ACC112 (cell line): ENCODE measurements around the gene BRMS1.

Experiments used
- H2AFZ ChIP-seq: fragments of 200-600 bp; sonication (generic); one replicate; pipeline ENCODE4 v1.6.0; 2017; ENCODE audit warnings: antibody characterized with exemption, low read length; ENCODE audit not compliant: unreplicated experiment
- H3K27ac ChIP-seq: fragments of 200-600 bp; sonication (generic); 2 replicates; pipeline ENCODE4 v1.5.1; 2014; ENCODE audit warnings: low read depth, mild to moderate bottlenecking, antibody characterized with exemption, low read length, moderate library complexity
- H3K27me3 ChIP-seq: fragments of 200-600 bp; sonication (generic); 2 replicates; pipeline ENCODE4 v1.6.1; 2014; ENCODE audit warnings: mild to moderate bottlenecking, antibody characterized with exemption, low read length, moderate library complexity, mixed read lengths; ENCODE audit not compliant: insufficient read depth
- H3K36me3 ChIP-seq: fragments of 200-600 bp; sonication (generic); 2 replicates; pipeline ENCODE4 v1.6.1; 2016; ENCODE audit warnings: mild to moderate bottlenecking, antibody characterized with exemption, low read length, moderate library complexity, mixed read lengths; ENCODE audit not compliant: insufficient read depth
- H3K4me1 ChIP-seq: fragments of 200-600 bp; sonication (generic); one replicate; pipeline ENCODE4 v1.6.1; 2016; ENCODE audit warnings: low read length, mixed read lengths; ENCODE audit not compliant: insufficient read depth, unreplicated experiment, control insufficient read depth
- H3K4me3 ChIP-seq: fragments of 200-600 bp; sonication (generic); 2 replicates; pipeline ENCODE4 v1.5.1; 2014; ENCODE audit warnings: mild to moderate bottlenecking, low read depth, low read length
- H3K79me2 ChIP-seq: fragments of 200-600 bp; sonication (generic); one replicate; pipeline ENCODE4 v1.6.0; 2016; ENCODE audit warnings: low read length; ENCODE audit not compliant: control insufficient read depth, unreplicated experiment, insufficient read depth

Gene BRMS1

DNA sequence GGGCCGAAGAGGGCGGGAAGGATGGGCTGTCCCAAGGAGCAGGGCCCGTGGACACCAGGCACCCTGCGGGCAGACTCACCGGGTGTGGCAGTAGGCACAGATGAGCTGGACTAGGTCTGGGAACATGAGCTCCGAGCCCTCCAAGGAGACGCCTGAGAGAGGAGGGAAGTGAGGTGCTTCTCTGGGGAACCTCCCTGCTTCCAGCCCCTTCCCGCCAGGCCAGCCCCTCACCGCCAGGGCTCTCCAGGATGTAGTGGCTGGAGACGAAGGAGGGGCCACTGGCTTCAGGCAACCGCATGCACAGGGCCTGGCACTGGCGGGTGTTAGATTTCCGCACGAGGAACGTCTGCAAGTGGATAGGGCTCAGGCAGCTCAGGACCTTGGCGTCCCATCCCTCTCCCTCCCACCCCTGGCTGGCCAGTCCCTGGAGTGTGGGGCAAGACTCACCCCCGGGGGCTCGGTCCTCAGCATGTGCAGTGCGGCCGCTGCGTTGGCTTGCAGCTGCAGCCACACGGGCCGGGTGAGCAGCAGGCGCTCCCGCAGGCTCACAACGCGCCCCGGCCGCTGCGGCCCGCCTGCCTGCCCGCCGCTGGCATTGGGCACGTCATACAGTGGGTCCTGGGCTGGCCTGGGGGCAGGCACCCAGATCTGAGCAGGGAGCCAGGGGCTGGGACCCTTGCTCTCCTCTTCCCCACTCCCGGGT is 9.2 kb downstream of the BRMS1 start:
- H3K79me2 ChIP-seq, result peaks cover 31% of the 10 kb centered on the region
- no peaks in the 10 kb centered on the region for H3K27me3 ChIP-seq
- H3K36me3 ChIP-seq, result peaks cover 8% of the 10 kb centered on the region; the same call in 1 of the 2 replicates
- peaks cover 31% of the 10 kb centered on the region for H3K4me1 ChIP-seq
- H3K27ac ChIP-seq, result peak overlapping the region; percentile 99
- H2AFZ ChIP-seq, result no peak overlapping the region
- H3K4me3 ChIP-seq, result peak overlapping the region; percentile 93

- Histone ChIP-seq H3K79me2 (peaks cover 31% of the 10 kb centered on the region), H2AFZ (no peak overlapping the region), H3K4me3 (peak overlapping the region; percentile 93), H3K27ac (peak overlapping the region; percentile 99), H3K36me3 (peaks cover 8% of the 10 kb centered on the region; the same call in 1 of the 2 replicates), H3K27me3 (no peaks in the 10 kb centered on the region), H3K4me1 (peaks cover 31% of the 10 kb centered on the region)
These were observed 10.1 kb downstream of the BRMS1 start for GRCh38 chr11:66334605-66335442.

GRCh38 chr11:66333896-66334604 is 10.9 kb downstream of the BRMS1 start:
- peaks cover 31% of the 10 kb centered on the region for H3K79me2 ChIP-seq
- H3K36me3 ChIP-seq, result peaks cover 8% of the 10 kb centered on the region; the same call in 1 of the 2 replicates
- H3K27me3 ChIP-seq, result no peaks in the 10 kb centered on the region
- H2AFZ ChIP-seq, result no peak overlapping the region
- H3K4me1 ChIP-seq, result peaks cover 31% of the 10 kb centered on the region
- H3K4me3 ChIP-seq, result peak overlapping the region; percentile 93
- no peak overlapping the region for H3K27ac ChIP-seq

DNA sequence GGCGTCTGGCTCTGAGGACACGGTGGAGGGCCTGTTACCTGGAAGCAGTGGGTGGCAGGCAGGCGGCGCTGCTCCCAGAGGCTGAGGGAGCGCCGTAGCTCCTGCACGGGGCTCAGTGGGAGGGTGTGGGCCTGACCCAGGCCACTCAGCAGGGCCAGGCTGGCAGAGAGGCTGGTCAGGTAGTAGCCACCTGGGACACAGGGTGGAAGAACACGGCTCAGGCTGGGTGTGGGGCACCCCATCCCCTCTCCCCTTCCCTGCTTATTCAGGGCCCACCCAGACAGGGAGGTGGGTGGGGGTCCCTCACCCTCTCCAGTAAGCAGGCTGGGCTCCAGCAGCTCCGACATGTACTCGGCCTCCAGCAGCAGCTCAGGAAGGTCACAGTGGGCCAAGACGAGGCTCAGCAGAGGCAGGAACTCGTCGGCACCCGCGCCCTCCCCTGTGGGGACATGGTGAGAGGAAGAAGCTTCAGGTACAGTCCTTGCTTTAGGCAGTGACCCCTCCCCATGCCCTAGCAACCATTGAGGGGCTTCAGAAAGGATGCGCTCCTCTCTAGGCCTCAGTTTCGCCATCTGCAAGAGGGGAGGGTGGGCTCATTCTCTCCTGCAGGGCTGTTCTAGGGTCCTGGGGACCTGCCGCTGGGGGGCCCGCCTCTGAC is 11.6 kb downstream of the BRMS1 start:
- H3K4me1 ChIP-seq, result peaks cover 34% of the 10 kb centered on the region
- H3K27ac ChIP-seq, result no peak overlapping the region

DNA sequence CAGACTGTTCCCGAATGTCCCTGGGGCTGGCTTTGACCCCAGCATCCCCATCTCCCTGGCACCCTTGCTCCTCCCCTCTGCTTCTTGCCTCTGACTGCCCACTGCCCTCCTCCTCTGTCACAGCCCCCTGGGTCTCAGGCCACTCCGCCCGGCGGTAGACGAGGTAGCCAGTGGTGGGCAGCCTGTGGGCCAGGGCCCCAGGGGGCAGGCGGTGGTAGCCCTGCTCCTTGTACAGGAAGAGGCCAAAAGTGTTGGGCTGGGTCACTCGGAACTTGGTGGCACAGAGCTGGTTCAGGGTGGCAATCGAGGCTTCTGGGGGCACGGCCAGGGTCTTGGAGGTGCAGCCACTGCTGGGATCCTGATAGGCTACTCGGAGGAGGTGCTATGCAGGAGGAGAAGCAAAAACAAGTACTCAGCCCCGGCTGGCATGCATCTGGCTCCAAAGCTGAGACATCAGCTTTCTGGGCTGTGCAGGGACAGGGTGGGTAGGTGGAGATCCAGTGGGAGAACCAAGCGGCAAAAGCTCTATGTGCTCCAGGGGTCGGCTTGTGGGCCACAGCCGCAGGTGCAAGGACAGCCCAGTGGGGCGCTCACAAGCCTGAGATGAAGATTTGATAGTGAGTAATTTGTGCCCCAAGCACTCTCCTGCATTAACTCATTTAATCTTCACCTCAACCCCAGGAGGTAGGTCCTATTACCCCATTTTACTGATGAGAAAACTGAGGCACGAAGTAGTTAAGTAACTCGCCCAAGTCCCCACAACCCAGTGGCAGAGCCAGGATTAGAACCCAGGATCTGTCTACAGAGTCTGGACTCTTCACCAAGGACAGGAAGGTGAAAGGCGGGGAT is 12.3 kb downstream of the BRMS1 start:
- H3K27ac ChIP-seq, result no peak overlapping the region
- H2AFZ ChIP-seq, result no peak overlapping the region
- no peak overlapping the region for H3K4me3 ChIP-seq
- peaks cover 8% of the 10 kb centered on the region; the same call in 1 of the 2 replicates for H3K36me3 ChIP-seq
- H3K27me3 ChIP-seq, result no peaks in the 10 kb centered on the region
- H3K4me1 ChIP-seq, result peaks cover 33% of the 10 kb centered on the region
- H3K79me2 ChIP-seq, result peaks cover 31% of the 10 kb centered on the region

More for the DNA sequence above, 11.6 kb downstream of the BRMS1 start:
- Histone ChIP-seq H3K79me2 (peaks cover 31% of the 10 kb centered on the region), H3K36me3 (peaks cover 8% of the 10 kb centered on the region; the same call in 1 of the 2 replicates), H3K4me3 (no peak overlapping the region; the same call in 1 of the 2 replicates), H3K27me3 (no peaks in the 10 kb centered on the region), H2AFZ (no peak overlapping the region)

DNA sequence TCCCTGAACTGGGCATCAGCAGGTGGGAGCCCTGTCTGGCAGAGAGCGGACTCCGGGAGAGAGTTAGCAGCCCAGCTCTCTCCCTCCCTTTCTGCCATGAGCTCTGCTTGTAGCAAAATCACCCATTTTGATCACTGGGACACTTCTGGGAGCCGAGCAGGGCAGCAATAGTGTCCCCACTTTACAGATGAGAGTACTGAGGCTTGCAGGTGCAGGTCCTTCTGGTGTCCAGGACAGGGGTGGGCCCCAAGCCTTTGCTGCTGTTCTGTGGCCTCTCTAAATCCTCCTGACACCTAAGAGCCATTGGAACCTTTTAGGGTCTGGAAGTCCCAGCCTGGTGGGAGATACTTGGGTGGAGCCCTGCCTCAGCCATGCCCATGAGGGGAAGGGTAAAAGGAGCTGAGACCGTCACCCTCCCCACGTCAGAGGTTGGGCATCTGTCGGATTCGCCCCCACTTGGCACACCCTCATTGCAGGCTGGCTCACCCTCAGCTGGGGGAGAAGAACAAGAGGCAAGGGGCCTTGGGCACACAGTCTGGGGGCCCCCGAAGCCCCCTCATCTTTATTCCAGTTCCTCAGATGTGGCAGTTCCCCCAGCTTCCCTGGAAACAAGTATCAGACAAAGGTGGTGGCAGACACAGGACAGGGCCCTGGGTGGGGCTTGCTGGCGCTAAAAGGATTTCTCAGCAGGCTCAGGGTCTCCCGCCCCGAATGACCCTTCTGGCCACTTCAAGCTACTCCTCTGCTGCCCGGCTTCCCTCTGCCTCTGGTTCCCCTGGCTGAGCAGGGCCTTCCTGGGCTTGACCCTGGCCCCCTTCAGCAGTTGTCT is 13.1 kb downstream of the BRMS1 start:
- peaks cover 33% of the 10 kb centered on the region for H3K4me1 ChIP-seq
- H3K27me3 ChIP-seq, result no peaks in the 10 kb centered on the region
- H3K27ac ChIP-seq, result no peak overlapping the region
- no peak overlapping the region for H3K4me3 ChIP-seq
- peaks cover 31% of the 10 kb centered on the region for H3K79me2 ChIP-seq
- H2AFZ ChIP-seq, result no peak overlapping the region
- H3K36me3 ChIP-seq, result peaks cover 8% of the 10 kb centered on the region; the same call in 1 of the 2 replicates

GRCh38 chr11:66330931-66331330 is 14.0 kb downstream of the BRMS1 start:
- Histone ChIP-seq H3K27ac (no peak overlapping the region), H3K79me2 (peaks cover 30% of the 10 kb centered on the region), H3K27me3 (no peaks in the 10 kb centered on the region), H3K36me3 (peaks cover 8% of the 10 kb centered on the region; the same call in 1 of the 2 replicates), H2AFZ (no peak overlapping the region), H3K4me1 (peaks cover 41% of the 10 kb centered on the region), H3K4me3 (no peak overlapping the region)

- no peak overlapping the region for H2AFZ ChIP-seq
- H3K4me3 ChIP-seq, result no peak overlapping the region
- H3K79me2 ChIP-seq, result peaks cover 13% of the 10 kb centered on the region
- H3K27me3 ChIP-seq, result no peaks in the 10 kb centered on the region
- H3K4me1 ChIP-seq, result peaks cover 49% of the 10 kb centered on the region
- peaks cover 8% of the 10 kb centered on the region; the same call in 1 of the 2 replicates for H3K36me3 ChIP-seq
- 0 out of 2 replicates have a peak overlapping the region, but pooled peaks have one; percentile 16 for H3K27ac ChIP-seq
These were observed 15.7 kb downstream of the BRMS1 start for GRCh38 chr11:66329165-66329673.
